Measurements from ENCODE around the gene DOCK4. TPM values are rescaled to one million over a fixed set of nuclear protein-coding genes. Genes with fewer than 3 reads are reported as not detected.

The DOCK4 gene
- polyA plus RNA-seq, 3 donors, result 19.3 to 22.7 (median 20.0) TPM

DNA sequence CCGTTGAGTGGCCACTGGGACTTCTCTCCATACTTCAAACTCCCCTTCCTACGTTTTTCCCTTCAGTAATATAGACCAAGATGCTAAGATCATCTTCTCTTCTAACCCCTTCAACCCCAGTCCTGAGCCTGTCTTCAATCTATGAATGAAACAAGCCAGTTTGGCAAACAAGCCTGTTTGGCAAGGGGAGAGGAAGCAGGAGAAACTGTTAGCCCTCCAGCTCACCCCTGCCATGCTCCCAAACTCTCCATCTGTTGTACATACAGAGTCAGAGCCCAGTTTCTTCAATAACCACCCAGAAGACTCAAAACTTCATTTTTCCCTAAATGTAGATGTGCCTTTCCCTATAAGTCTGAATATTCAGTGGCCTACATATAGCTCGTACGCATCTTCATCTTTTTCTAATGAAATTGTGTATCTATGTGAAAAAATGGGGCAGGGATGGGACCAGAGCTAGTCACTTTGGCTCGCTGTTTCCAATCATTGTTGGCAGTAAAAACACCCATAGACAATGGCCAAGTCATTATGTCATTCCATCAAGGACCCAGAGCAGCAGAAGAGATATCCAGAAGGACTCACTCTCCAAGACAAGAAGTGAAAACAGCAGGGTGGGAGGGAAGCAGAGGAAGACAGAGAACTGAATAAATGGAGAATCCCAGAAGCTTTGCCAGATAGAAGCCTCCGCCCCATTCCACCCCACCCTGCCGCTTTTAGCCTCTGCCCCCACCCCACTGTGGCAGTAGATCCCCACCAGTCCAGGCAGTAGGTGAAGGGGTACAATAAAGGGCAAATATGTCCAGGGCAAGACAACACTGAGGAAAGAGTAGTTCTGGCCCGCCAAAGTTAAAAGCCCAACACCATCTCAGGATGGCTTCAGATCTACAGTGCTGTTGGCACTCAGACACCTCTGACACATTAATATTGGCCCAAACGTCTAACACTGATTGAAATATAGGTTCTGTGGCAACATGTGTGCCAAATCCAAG, 87.3 kb downstream of the DOCK4 start:
- no peak for DNase-seq (ENCODE audit: low read depth in 3 of 3, low spot score in 2 of 3)

DNA sequence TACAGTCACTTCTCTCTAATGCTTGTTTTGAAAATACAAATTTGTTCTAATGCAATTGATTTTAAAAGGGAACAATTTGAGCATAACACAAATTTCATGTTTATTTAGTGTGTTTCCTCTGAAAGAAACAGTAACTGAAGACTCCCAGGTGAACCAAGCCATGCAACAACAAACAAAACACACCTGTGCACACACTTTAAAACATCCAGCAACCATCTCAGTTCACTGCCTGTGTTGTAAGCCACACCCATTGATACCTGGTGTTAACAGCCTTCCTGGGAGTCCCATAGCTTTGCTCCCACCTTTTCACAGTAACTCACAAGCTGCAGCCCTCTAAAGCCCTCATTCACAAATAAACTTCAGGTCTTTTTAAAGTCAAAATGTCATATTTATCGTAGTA, 89.3 kb downstream of the DOCK4 start:
- DNase-seq (ENCODE audit: low read depth in 3 of 3, low spot score in 2 of 3), result no peak

DNA sequence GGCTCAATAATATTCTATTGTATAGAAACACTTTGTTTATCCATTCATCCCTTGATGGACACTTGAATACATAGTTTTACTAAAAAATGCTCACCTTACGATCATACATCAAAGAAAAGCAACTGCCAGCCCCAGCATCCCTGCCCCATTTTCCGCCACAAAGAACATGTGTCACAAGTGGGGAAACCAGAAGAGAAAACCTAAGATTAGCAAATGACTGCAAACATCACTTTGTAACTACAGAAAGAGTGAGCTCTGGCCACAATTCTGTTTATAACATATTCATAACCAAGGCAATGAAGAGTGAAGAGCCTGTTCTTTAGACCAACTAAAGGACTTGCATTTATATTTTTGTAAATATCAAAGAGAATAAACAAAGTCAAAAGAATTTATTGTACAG, 89.8 kb downstream of the DOCK4 start:
- no peak for DNase-seq (ENCODE audit: low read depth in 3 of 3, low spot score in 2 of 3)

DNA sequence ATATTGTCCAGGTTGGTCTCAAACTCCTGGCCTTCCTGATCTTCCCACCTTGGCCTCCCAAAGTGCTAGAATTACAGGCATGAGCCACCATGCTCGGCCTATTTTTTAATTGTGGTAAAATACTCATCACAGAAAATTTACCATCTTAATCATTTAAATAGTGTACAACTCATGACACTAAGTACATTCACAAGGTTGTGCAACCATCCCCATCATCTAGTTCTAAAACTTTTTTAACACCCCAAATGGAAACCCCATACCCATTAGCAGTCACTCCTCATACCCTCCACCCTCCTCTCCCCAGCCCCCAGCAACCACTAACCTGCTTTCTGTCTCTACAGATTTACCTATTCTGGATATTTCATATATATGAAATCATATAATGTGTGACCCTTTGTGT, 90.3 kb downstream of the DOCK4 start:
- DNase-seq (ENCODE audit: low read depth in 3 of 3, low spot score in 2 of 3), result no peak

DNA sequence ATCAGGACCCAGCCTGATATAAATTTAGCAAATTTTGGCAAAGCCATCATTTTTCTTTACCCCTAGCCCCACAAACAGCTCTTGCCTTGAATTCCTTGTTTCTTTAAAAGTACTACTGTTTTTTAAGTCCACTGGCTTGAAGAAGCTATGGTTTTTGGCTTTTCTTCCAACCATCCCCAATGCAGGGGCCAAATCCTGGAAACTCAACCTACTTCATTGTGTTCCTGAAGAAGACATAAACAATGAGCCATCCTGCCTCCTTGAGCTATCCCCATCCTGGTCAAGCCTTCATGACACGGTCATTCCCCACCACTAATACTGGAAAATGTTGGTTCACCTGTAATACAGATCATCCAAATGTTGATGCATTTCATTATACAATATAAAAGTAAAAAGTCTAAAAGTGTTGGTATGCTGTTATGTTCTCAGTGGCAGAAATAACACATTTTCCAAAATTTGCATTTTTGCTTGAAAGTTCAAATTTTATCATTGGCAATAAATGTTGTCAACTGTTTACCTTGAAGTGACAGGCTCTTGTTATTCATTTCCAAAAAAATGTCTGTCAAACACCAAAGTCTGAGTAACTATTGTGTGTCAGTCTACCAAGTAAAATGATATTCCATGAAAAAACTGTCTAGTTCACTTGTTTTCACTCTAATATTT, 92.2 kb downstream of the DOCK4 start:
- DNase-seq (ENCODE audit: low read depth in 3 of 3, low spot score in 2 of 3), result no peak

DNA sequence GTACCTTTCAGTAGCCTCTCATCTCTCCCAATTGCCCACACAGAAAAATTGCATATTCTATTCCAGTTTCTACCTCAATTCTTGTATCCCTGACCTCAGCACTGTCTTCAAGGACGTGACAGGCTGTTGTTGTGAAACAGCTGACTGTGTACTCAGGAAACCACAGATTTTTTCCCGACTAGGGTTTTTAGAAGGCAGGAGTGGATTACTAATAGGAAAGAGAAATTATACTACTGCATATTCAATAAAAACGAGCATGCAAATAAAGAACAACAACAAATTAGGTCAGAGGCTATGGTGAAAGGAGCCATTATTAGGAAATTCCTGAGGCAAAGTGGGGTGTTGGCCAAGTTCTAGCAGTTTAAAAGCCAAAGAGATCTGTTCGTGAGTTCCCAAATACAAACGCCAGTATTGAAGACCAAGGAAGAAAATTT, 93.4 kb downstream of the DOCK4 start:
- DNase-seq (ENCODE audit: low read depth in 3 of 3, low spot score in 2 of 3), result no peak

DNA sequence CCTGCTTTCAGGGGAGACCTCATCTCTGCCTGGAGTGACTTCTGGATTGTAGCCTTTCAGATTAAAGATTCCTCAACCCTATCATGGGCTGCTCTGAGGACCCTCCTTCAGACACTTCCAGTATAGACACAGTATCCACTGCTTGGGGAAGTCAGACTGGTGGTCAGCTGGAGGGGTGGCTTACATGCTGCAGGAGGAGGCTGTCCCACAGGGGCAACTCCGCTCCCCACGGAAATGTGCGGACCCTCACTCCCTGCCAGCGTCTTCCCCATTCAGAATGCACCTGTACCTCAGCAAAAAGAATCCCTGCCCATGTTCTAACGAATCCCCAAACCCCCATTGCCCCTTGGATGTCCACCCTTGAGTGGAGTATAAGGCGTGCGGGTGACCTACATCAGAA, 95.5 kb downstream of the DOCK4 start:
- no peak for DNase-seq (ENCODE audit: low read depth in 3 of 3, low spot score in 2 of 3)

DNA sequence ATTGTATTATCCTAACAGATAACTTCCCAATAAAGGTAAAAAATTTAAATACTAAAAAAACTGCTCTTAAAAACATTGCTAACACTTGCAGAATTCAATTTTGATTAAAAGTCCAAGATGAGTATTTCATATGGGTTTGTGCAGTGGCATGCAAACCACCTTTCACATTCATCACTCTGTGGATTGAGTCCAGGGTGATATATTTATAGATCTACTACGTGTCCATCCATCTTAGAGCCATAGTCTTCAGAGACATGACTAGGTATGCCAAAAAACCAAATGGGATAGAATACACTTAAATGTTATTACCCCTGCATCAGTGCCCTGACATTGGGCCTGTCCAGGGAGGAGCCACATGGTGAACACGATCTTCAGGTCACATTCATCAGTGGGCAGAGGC, 96.0 kb downstream of the DOCK4 start:
- no peak for DNase-seq (ENCODE audit: low read depth in 3 of 3, low spot score in 2 of 3)

DNA sequence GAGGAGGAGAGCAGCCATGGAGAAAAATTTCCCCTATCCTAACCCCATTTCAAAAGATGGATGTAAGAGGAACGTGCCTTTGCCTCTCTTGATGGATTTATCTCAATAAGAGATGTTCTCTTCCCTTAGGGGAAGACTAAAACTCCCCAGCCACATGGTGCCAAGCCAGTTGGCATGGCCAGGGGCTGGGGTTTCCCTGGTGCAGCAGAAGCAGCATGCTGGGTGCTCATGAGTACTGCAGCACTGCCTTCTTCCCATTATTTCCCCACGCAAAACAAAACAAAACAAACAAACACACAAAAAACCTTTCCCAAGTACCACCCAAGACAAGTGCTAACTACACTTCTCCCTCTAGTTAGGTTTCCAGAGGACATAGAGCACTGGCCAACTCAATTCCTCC, 97.2 kb downstream of the DOCK4 start:
- DNase-seq (ENCODE audit: low read depth in 3 of 3, low spot score in 2 of 3), result no peak

DNA sequence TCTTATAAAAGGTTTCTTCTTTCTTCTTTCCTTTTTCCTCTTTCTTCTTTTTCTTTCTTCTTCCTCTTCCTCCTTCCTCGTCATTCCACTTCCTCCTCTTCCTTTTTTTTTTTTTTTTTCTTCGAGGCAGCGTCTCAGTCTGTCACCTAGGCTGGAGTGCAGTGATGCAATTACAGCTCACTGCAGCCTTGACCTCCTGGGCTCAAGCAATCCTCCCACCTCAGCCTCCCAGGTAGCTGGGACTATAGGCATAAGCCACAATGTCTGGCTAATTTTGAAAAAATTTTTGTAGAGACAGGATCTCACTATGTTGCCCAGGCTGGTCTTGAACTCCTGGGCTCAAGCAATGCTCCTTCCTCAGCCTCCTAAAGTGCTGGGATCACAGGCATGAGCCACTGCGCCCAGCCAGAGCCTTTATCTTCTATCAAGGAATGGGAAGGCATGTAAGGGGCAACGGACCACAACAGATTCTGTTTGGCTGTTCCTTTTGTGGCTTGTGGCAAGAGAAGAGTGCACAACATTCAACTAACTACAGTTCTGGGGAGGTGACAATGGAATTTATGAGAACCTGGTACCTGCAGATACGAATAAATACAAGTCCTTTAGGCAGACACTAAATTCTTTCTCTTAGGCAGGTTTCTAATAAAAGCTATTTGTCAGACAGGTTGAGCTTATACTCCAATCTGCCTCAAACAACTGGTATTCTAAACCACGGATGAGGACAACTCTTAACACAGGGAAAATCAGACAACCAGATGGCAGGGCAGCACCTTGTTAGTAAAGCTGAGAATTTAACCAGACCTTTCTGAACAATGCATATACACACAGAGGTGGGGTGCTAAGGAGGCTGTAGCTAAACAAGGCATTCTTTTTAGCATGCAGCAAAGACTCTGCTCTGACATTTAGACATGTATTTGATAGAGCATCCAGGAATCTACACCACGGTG, 100.3 kb downstream of the DOCK4 start:
- DNase-seq (ENCODE audit: low read depth in 3 of 3, low spot score in 2 of 3), result no peak

DNA sequence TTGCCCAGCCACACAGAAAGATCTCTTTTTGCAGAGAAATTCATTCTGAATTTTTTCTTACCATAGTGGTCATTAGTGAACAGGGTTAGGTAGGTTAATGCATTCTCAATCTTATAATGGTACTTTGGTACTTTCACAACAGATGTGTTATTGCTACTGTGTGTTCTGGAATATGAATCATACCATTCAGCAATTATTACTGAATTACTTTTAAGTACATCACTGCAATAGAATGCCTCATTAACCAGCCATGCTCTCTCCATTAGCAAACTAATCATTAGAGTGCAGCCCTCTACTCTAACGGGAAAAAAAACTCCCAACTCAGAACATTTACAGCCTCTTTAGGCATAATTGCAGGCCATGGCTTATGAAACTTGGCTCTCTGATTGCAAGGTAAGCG, 102.1 kb downstream of the DOCK4 start:
- DNase-seq (ENCODE audit: low read depth in 3 of 3, low spot score in 2 of 3), result no peak

DNA sequence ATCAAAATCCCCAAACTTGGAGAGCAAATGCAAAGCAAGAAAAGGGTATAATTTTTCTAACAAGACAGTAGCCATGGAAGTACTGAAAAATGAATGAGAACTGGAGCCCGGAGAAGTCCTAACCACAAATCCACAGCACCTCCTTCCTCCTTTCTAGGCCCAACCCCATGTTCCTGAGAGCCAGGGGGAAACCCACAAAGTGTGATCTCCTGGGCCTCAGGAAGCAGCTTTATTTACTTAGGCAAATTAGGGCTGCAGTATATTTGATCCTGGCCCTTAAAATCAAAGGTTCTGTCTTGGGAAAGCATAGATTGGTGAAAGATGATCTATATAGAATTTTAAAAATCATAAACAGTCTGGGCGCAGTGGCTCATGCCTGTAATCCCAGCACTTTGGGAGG, 103.0 kb downstream of the DOCK4 start:
- no peak for DNase-seq (ENCODE audit: low read depth in 3 of 3, low spot score in 2 of 3)

DNA sequence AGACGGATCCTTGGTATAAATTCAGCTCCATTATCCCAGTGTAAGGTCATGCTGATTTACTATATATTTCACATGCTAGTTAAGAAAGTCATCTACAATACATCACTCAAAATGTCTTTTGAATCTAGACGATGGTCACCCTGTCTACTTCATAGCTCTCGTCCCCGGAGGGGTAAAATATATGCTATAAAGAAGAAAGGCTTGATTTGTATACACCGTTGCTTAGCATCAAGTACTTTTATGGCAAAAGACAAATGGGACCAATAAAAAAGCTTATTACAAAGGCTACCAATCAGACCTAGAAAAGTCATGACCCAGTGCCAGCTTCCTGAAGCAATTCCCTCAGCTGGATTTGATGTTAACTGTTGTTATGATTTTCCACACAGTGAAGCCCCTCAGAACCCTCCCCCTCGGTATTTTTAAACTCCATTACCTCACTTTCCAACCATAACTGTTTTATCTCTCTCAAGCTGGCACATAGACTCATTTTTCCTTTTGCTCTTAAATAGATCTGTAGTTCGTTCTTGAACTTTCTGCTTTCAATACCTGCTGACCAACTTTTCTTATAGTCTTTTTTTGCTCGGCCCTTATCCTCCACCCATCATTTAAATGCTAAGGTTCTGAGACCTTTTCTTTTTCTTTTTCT, 104.9 kb downstream of the DOCK4 start:
- no peak for DNase-seq (ENCODE audit: low read depth in 3 of 3, low spot score in 2 of 3)

DNA sequence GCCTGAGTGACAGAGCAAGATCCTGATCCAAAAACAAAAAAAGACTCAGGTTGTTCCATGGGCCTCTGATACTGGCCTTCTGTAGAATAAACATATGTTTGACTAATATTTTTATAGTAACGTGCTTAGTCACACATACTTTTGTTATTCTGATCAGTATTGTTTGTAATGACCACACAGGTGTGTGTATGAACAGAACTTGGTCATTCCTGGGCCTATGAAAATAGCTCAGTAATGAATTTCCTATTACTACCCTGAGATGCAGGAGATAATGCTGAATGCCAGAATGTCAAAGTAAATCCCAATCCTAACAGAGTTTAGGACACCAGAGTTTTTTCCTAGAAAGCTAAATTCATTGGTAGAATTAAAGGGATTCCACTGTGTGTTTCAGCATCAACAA, 108.7 kb downstream of the DOCK4 start:
- no peak for DNase-seq (ENCODE audit: low read depth in 3 of 3, low spot score in 2 of 3)

DNA sequence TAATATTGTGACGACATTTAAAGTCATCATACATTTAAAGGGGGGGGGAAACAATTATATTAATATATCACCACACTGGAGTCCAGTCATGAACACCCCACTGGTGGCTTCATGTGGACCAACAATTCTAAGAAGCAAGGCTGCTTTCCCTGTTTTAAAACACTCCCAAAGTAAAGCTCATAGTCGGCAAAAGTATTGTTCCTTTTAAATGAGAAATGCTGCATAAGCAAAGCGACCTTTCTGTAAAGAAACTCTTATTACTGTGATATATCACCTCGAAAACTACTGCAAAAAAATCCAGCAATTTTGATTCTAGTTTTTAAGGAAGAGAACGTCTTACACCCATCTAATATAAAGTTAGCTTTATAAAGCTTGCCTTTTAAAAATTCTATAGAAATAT, 112.8 kb downstream of the DOCK4 start:
- no peak for DNase-seq (ENCODE audit: low read depth in 3 of 3, low spot score in 2 of 3)

DNA sequence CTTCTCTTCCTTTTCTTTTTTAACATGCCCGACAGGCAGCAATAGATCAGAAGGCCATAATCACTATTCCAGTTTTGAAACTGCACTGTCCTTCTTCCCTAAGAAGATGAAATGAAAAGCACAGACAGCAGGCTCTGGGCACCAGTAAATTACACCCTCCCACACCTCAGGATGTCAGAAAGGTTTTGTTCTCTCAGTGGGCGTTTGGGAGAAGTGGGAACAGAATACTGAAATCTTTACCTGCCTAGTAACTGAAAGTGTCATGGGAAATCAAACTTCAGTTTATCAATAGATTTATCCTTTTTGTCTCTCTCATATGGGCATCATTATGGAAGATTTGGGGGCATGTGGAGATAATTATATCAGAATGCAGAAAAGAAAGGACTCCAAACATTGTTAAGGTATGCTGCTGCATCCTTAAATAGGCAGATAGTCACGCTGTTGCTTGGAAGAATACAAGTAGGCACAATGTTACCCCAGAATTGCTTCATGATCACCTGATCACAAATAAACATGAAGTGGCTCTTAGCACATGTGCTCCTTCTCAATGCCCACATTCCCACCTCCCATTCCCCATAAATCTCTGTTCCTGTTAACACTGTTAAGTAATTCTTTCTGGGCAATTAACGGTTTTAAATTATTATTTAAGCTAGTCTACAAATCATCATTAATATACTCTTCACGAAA, 113.3 kb downstream of the DOCK4 start:
- DNase-seq (ENCODE audit: low read depth in 3 of 3, low spot score in 2 of 3), result no peak

DNA sequence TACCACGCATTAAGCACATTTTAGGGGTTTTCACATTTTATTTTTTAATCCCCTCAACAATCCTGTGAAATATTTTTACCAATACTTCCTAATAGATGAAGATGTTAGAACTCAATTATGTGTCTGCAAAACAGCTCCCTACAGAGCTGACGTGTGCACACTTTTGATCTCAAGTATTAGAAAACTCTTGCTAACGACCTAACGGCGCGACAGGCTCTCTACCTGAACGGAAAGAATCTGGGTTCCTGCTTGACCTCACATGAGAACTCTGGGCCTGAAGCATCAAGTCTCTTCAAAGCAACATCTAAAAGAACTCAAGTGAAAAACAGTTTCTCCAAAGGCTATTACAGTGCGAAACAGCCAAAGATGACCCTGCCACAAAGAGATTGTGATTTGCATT, 113.9 kb downstream of the DOCK4 start:
- DNase-seq (ENCODE audit: low read depth in 3 of 3, low spot score in 2 of 3), result no peak

DNA sequence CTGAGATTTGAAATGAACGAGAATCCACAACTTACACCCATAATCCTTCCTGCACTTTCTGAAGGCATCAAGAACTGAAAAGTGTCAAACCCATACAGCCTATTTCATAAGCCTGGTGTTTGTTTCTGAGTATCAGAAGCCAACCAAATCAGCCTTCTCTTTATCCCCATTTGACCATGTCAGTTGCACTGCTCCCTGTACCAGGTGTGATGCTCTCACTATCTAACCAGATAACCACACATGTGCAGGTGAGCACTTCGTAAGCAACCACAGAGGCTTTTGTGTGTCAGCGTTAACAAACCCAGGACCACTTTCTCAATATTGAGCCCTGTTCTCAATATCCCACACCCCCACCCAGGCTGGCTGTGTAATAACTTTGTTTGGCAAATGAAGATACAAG, 114.4 kb downstream of the DOCK4 start:
- DNase-seq (ENCODE audit: low read depth in 3 of 3, low spot score in 2 of 3), result no peak

DNA sequence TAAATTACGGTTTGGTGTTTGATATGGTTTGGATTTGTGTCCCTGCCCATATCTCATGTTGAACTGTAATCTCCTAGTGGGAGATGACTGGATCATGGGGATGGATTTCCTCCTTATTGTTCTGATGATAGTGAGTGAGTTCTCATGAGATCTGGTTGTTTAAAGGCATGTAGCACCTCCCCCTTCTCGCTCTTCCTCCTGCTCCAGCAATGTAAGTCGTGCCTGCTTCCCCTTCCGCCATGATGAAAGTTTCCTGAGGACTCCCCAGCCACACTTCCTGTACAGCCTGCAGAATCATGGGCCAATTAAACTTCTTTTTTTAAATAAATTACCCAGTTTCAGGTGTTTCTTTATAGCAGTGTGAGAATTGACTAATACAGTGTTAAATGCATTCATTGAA, 116.6 kb downstream of the DOCK4 start:
- DNase-seq (ENCODE audit: low read depth in 3 of 3, low spot score in 2 of 3), result no peak

DNA sequence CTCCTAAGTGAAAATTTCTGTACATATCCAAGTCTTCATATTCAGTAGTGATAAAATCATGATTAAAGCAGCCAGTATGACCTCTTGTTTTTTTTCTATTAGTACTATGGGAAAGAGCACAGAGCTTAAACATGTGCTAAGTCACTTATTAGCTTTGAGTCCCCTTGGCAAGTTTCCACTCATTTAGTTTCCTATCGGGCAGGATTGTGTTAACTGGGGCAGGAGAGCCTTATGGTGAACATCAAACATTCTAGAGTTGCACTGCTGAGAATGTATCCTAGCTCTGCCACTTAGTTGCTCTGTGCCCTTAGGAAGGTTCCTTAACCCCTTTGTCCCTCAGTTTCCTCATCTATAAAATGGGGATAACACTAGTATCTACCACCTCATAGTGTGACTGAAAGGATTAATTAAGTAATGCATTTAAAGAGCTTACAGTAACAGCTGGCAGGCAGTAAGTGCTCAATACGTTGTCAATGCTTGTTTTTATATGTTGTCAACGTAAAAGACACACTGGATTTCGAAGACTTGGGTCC, 117.6 kb downstream of the DOCK4 start:
- DNase-seq (ENCODE audit: low read depth in 3 of 3, low spot score in 2 of 3), result no peak

All from right renal cortex interstitium (tissue), 3 donors.